Myometrial cell (primary cell): ENCODE results near the gene KCNN2. TPM values are rescaled to one million over a fixed set of nuclear protein-coding genes. Genes with fewer than 3 reads are reported as not detected.

ENCODE experiments used
- total RNA-seq: library from RNA; depleted of rRNA; stranded (reverse); fragments of >200 nt; gene quantifications from 2 replicates; pipeline ENCODE4 v1.2.3, GENCODE V29; 2015

Gene KCNN2
- 3.2 TPM in 2 replicates for total RNA-seq

GRCh38 chr5:114361724-114362196 lies at the start of gene KCNN2:
TSS of gene KCNN2 (plus strand) at chr5:114362070. CDS start at chr5:114362140, 70 bp downstream.

